ENCODE results near the gene CEACAM16.

GRCh38 chr19:44690131-44690440 lies 8.9 kb upstream of the CEACAM16 start:
- TF ChIP-seq CTCF (IDR thresholded peaks at IDR 0.05) = no peak
- TF ChIP-seq POLR2A (IDR thresholded peaks at IDR 0.05) = no peak
